Sigmoid colon (tissue), 7 donors: ENCODE data around the gene CUL4A. TPM values are rescaled to one million over a fixed set of nuclear protein-coding genes. Genes with fewer than 3 reads are reported as not detected.
A peak's percentile ranks its signal among the peaks of the same experiment; 100 is the strongest.

Experiments used
- DNase-seq: peaks from one replicate; pipeline ENCODE4 v3.0.0-alpha.2; 2019
- H3K27ac ChIP-seq, 4 donors: fragments of 200-600 bp; sonication (generic); one replicate each; pipeline ENCODE4 v1.5.1; 2016 to 2019; ENCODE audit warnings: mild to moderate bottlenecking in 1 of 4
- H3K27me3 ChIP-seq, 3 donors: fragments of 200-600 bp; sonication (generic); one replicate each; pipeline ENCODE4 v1.5.1; 2019; ENCODE audit warnings: mild to moderate bottlenecking in 1 of 3
- H3K36me3 ChIP-seq, 4 donors: fragments of 200-600 bp; sonication (generic); one replicate each; pipeline ENCODE4 v1.5.1; 2016 to 2019
- H3K4me1 ChIP-seq, 4 donors: fragments of 200-600 bp; sonication (generic); one replicate each; pipeline ENCODE4 v1.5.1; 2017 to 2019
- H3K4me3 ChIP-seq, 4 donors: fragments of 200-600 bp; sonication (generic); one replicate each; pipeline ENCODE4 v1.5.1; 2017 to 2019; ENCODE audit warnings: mild to moderate bottlenecking in 2 of 4, moderate library complexity in 1 of 4
- H3K9me3 ChIP-seq, 4 donors: fragments of 200-600 bp in 3 of 4; sonication (generic) in 3 of 4; one replicate each; pipeline versions ENCODE4 v1.5.1 to v1.6.1; 2013 to 2019
- CTCF ChIP-seq, 4 experiments: fragments of 450-650 bp in 3 of 4; fragments of 200-600 bp in 1 of 4; IDR thresholded peaks; one replicate each; pipeline ENCODE4 v1.5.1; 2016 to 2019; ENCODE audit warnings: antibody characterized with exemption in 4 of 4, mild to moderate bottlenecking in 3 of 4, moderate library complexity in 2 of 4
- EP300 ChIP-seq, 4 donors: sonication (generic); formaldehyde crosslinking; IDR thresholded peaks; one replicate each; pipeline ENCODE4 v1.6.1; 2017; ENCODE audit warnings: antibody characterized with exemption in 4 of 4
- POLR2A ChIP-seq, 2 donors: fragments of 450-650 bp; IDR thresholded peaks; one replicate each; pipeline ENCODE4 v1.6.1; 2016; ENCODE audit warnings: antibody characterized with exemption in 2 of 2, mild to moderate bottlenecking in 2 of 2, moderate library complexity in 2 of 2
- POLR2AphosphoS5 ChIP-seq, 4 donors: sonication (generic); formaldehyde crosslinking; IDR thresholded peaks; one replicate each; pipeline ENCODE4 v1.6.1; 2017; ENCODE audit warnings: antibody characterized with exemption in 4 of 4
- WGBS, 2 donors: extraction: QIAGEN DNeasy Blood & Tissue Kit; methylation state at CpG; one replicate each; pipeline ENCODE4 v1.1.7; 2013; 5-methylcytosine and 5-hydroxymethylcytosine counted together
- intact Hi-C: fragments of 100-400 bp; cut with DNase I; formaldehyde crosslinking; loops from one replicate; pipeline ENCODE4 v1.15.1; 2023
- polyA plus RNA-seq, 3 donors: library from polyadenylated mRNA; stranded (reverse); fragments of 200-250 nt; gene quantifications; one replicate each; pipeline ENCODE4 v1.2.3, GENCODE V29; 2013
- total RNA-seq, 4 donors: library from RNA; depleted of rRNA; stranded (reverse); fragments of >200 nt; gene quantifications; one replicate each; pipeline ENCODE4 v1.1.0, GENCODE V29; 2016
- donor health status: healthy with polysubstance abuse.
- donor health status: Bipolar disorder and iron deficiency.
- donor health status: healthy.

CUL4A gene
- total and polyA plus RNA-seq, 7 donors: 22.2 to 115 (median 72.6) TPM

- H3K27ac ChIP-seq: peak overlapping the region; percentile 24 to 77 (median 60)
- no peak overlapping the region for H3K4me3 ChIP-seq
- no peaks in the 10 kb centered on the region for H3K27me3 ChIP-seq
- peaks cover 0 to 29% (median 0%) of the 10 kb centered on the region in 4 donors for H3K36me3 ChIP-seq
- no peaks in the 10 kb centered on the region for H3K9me3 ChIP-seq
- TF ChIP-seq EP300 (IDR thresholded peaks at IDR 0.05) (no peak), POLR2AphosphoS5 (IDR thresholded peaks at IDR 0.05) (peak in 3 of 4 donors; percentile 53 to 64 (median 63))
- H3K4me1 ChIP-seq: peaks cover 0 to 62% (median 39%) of the 10 kb centered on the region in 4 donors
- intact Hi-C loops: no loop called here
- WGBS, 2 donors: 36 to 64% methylated on average over 7 of the region's 7 CpGs
- DNase-seq: no peak
Observed at GRCh38 chr13:113216254-113217048, 7.0 kb downstream of the CUL4A start.

- Histone ChIP-seq H3K4me3 (no peak overlapping the region), H3K36me3 (peaks cover 0 to 36% (median 2%) of the 10 kb centered on the region in 4 donors), H3K9me3 (no peaks in the 10 kb centered on the region), H3K27ac (no peak overlapping the region), H3K4me1 (peaks cover 0 to 42% (median 31%) of the 10 kb centered on the region in 4 donors), H3K27me3 (no peaks in the 10 kb centered on the region)
- 42 to 76% methylated on average over 3 of the region's 3 CpGs for WGBS, 2 donors
- DNase-seq: no peak
- intact Hi-C loops: no loop called here
- TF ChIP-seq CTCF (IDR thresholded peaks at IDR 0.05): no peak
- no peak for TF ChIP-seq EP300 (IDR thresholded peaks at IDR 0.05)
- no peak for TF ChIP-seq POLR2A (IDR thresholded peaks at IDR 0.05)
- no peak for TF ChIP-seq POLR2AphosphoS5 (IDR thresholded peaks at IDR 0.05)
Observed at GRCh38 chr13:113218586-113218985, 9.2 kb downstream of the CUL4A start.

- no peak for TF ChIP-seq POLR2AphosphoS5 (IDR thresholded peaks at IDR 0.05)
- TF ChIP-seq CTCF (IDR thresholded peaks at IDR 0.05): no peak
- no peak for TF ChIP-seq POLR2A (IDR thresholded peaks at IDR 0.05)
- TF ChIP-seq EP300 (IDR thresholded peaks at IDR 0.05): no peak
- no peak overlapping the region for H3K4me3 ChIP-seq
- intact Hi-C loops: no loop called here
- peaks cover 0 to 44% (median 3%) of the 10 kb centered on the region in 4 donors for H3K36me3 ChIP-seq
- H3K27ac ChIP-seq: no peak overlapping the region
- no peak for DNase-seq
- no peaks in the 10 kb centered on the region for H3K9me3 ChIP-seq
- no peaks in the 10 kb centered on the region for H3K27me3 ChIP-seq
- 89 to 92% methylated on average over 14 of the region's 14 CpGs for WGBS, 2 donors
- H3K4me1 ChIP-seq: peaks cover 0 to 34% (median 26%) of the 10 kb centered on the region in 4 donors
Observed at GRCh38 chr13:113219256-113219940, 10.0 kb downstream of the CUL4A start.

- intact Hi-C loops: no loop called here
- no peak for TF ChIP-seq POLR2A (IDR thresholded peaks at IDR 0.05)
- TF ChIP-seq EP300 (IDR thresholded peaks at IDR 0.05): no peak
- no peak for TF ChIP-seq CTCF (IDR thresholded peaks at IDR 0.05)
- no peak for TF ChIP-seq POLR2AphosphoS5 (IDR thresholded peaks at IDR 0.05)
- no peaks in the 10 kb centered on the region for H3K27me3 ChIP-seq
- H3K9me3 ChIP-seq: no peaks in the 10 kb centered on the region
- no peak for DNase-seq
- H3K36me3 ChIP-seq: peaks cover 6 to 52% (median 6%) of the 10 kb centered on the region in 4 donors
- WGBS, 2 donors: 26 to 67% methylated on average over 13 of the region's 13 CpGs
- no peak overlapping the region for H3K4me3 ChIP-seq
- H3K27ac ChIP-seq: no peak overlapping the region
- H3K4me1 ChIP-seq: peaks cover 0 to 26% (median 19%) of the 10 kb centered on the region in 4 donors
Observed at GRCh38 chr13:113220141-113220598, 10.8 kb downstream of the CUL4A start.

GRCh38 chr13:113220877-113221276, 11.5 kb downstream of the CUL4A start:
- WGBS, 2 donors: 96 to 97% methylated on average over 7 of the region's 7 CpGs
- H3K4me1 ChIP-seq: peaks cover 0 to 19% (median 12%) of the 10 kb centered on the region in 4 donors
- H3K36me3 ChIP-seq: peaks cover 6 to 59% (median 10%) of the 10 kb centered on the region in 4 donors
- no peak for TF ChIP-seq EP300 (IDR thresholded peaks at IDR 0.05)
- TF ChIP-seq POLR2A (IDR thresholded peaks at IDR 0.05): no peak
- no peak for TF ChIP-seq POLR2AphosphoS5 (IDR thresholded peaks at IDR 0.05)
- no peak for TF ChIP-seq CTCF (IDR thresholded peaks at IDR 0.05)
- intact Hi-C loops: no loop called here
- H3K4me3 ChIP-seq: no peak overlapping the region
- H3K9me3 ChIP-seq: no peaks in the 10 kb centered on the region
- DNase-seq: no peak
- no peaks in the 10 kb centered on the region for H3K27me3 ChIP-seq
- H3K27ac ChIP-seq: no peak overlapping the region
